B cell (primary cell): ENCODE data around the gene IFNGR1.

Experiments
- CTCF ChIP-seq: fragments of 200-600 bp; IDR thresholded peaks from one replicate; pipeline ENCODE4 v1.8.0; 2022; ENCODE audit warnings: antibody characterized with exemption, mild to moderate bottlenecking
- EZH2 ChIP-seq: IDR thresholded peaks from 2 replicates; pipeline ENCODE4 v1.6.1; 2012; ENCODE audit warnings: borderline replicate concordance, low read depth, mild to moderate bottlenecking, moderate library complexity, low read length; ENCODE audit not compliant: insufficient read depth, poor library complexity, severe bottlenecking

GRCh38 chr6:137208279-137208678 is 10.9 kb downstream of the IFNGR1 start:
- no peak for TF ChIP-seq CTCF
- no peak for TF ChIP-seq EZH2
